ENCODE data around the gene LRCH1. TPM values are rescaled to one million over a fixed set of nuclear protein-coding genes. Genes with fewer than 3 reads are reported as not detected.

The LRCH1 gene
- total RNA-seq, 1 experiment from 2014 or later, result 16.5 TPM

GRCh38 chr13:46629811-46630413 is 76.9 kb downstream of the LRCH1 start:
- no peak for DNase-seq (ENCODE audit: unreplicated experiment)
- Mint-ChIP-seq H3K9me3 (ENCODE audit: unreplicated experiment) (no peaks in the 10 kb centered on the region), H3K36me3 (ENCODE audit: insufficient read depth, unreplicated experiment) (no peaks in the 10 kb centered on the region), H3K4me1 (ENCODE audit: insufficient read depth, unreplicated experiment) (peaks cover 17% of the 10 kb centered on the region), H3K4me3 (ENCODE audit: unreplicated experiment) (no peak overlapping the region), H3K27me3 (ENCODE audit: insufficient read depth, unreplicated experiment) (no peaks in the 10 kb centered on the region), H3K27ac (ENCODE audit: low read depth, unreplicated experiment) (no peak overlapping the region)
- no peak for TF ChIP-seq CTCF (IDR thresholded peaks at IDR 0.05; ENCODE audit: unreplicated experiment)
- ChIA-PET POLR2A (interaction anchor here (0.6 to 1.8 kb wide), 10 partner anchors 11 to 75 kb away, joined by 3 to 5 read pairs (median 3); no protein-coding TSS in a partner anchor), CTCF (interaction anchor here (0.6 to 2.5 kb wide), 3 partner anchors 42 to 81 kb away, joined by 3 to 9 read pairs (median 7); no protein-coding TSS in a partner anchor)
- intact Hi-C loops (cut with micrococcal nuclease), result no loop called here
- no TSS peak for BruUV-seq (replicated peaks)

DNA sequence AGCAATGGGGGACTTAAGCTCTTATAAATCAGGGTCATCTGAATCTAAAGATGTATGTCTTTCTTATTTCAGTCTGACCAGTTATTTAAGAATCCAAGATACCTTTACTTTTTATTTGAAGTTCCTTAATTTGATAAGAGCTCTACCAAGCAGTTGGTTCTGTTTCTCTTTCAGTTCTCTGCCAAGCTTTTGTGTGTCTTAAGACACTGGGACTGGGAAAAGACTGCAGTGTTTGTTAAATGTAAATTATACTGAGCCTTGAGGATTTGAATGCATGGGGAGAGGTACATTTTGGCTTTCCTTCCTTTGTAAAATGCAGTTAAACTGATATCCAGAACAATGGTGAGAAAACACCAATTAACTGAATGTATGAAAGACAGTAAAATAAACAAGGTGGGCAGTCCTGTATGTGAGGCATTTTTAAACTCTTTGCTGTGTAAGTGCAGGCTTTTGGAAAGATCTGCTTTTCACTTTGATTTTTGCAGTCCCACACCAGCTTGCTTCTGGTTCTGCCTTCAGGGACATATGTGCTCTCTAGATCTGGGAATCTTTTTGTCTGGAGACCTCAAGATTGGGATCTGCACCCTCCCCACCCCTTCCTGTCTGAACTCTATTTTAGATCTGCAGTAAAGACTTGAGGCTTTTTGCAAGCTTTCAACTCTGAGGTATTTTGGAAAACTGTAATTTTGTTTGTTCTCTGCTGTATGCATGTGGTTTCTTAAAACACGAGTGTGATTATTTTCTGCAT is 77.6 kb downstream of the LRCH1 start:
- H3K4me3 Mint-ChIP-seq (ENCODE audit: unreplicated experiment), result no peak overlapping the region
- no peak overlapping the region for H3K27ac Mint-ChIP-seq (ENCODE audit: low read depth, unreplicated experiment)
- TF ChIP-seq CTCF (IDR thresholded peaks at IDR 0.05; ENCODE audit: unreplicated experiment), result no peak
- no peak for DNase-seq (ENCODE audit: unreplicated experiment)
- no TSS peak for BruUV-seq (replicated peaks)
- ChIA-PET CTCF (interaction anchor here (1.2 to 2.5 kb wide), 2 partner anchors 11 to 79 kb away, joined by 4 to 7 read pairs; no protein-coding TSS in a partner anchor), POLR2A (interaction anchor here (0.7 to 1.8 kb wide), 9 partner anchors 8 to 75 kb away, joined by 3 to 5 read pairs (median 3); no protein-coding TSS in a partner anchor)
- H3K4me1 Mint-ChIP-seq (ENCODE audit: insufficient read depth, unreplicated experiment), result peaks cover 18% of the 10 kb centered on the region
- H3K27me3 Mint-ChIP-seq (ENCODE audit: insufficient read depth, unreplicated experiment), result no peaks in the 10 kb centered on the region
- no peaks in the 10 kb centered on the region for H3K9me3 Mint-ChIP-seq (ENCODE audit: unreplicated experiment)
- intact Hi-C loops (cut with micrococcal nuclease), result no loop called here
- H3K36me3 Mint-ChIP-seq (ENCODE audit: insufficient read depth, unreplicated experiment), result no peaks in the 10 kb centered on the region

DNA sequence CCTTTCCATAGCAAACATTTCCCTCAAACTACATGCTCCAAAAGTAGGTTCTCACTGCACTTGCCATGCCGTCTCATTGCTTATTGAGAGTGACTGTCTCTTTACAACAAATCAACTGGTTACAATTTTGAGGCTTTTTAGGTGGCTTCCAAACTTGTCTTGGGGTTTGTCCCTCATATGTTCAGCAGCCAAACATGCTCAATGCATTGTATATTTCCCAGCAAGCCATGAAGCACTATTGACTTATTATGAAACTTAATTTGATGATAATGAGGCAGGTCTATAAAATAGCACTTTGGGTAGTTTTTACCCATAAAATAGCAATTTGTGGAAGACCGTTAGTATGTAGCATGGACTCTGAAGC is 78.2 kb downstream of the LRCH1 start:
- Mint-ChIP-seq H3K9me3 (ENCODE audit: unreplicated experiment) (no peaks in the 10 kb centered on the region), H3K4me1 (ENCODE audit: insufficient read depth, unreplicated experiment) (peaks cover 22% of the 10 kb centered on the region), H3K27me3 (ENCODE audit: insufficient read depth, unreplicated experiment) (no peaks in the 10 kb centered on the region), H3K4me3 (ENCODE audit: unreplicated experiment) (no peak overlapping the region), H3K36me3 (ENCODE audit: insufficient read depth, unreplicated experiment) (no peaks in the 10 kb centered on the region), H3K27ac (ENCODE audit: low read depth, unreplicated experiment) (no peak overlapping the region)
- no peak for DNase-seq (ENCODE audit: unreplicated experiment)
- CTCF ChIA-PET, result interaction anchor here (0.7 to 1.2 kb wide), 2 partner anchors 10 to 23 kb away, joined by 3 to 4 read pairs; no protein-coding TSS in a partner anchor
- no peak for TF ChIP-seq CTCF (IDR thresholded peaks at IDR 0.05; ENCODE audit: unreplicated experiment)
- BruUV-seq (replicated peaks), result no TSS peak
- POLR2A ChIA-PET, result interaction anchor here (1.2 to 1.8 kb wide), 2 partner anchors 8 to 20 kb away, joined by 3 to 5 read pairs; no protein-coding TSS in a partner anchor
- intact Hi-C loops (cut with micrococcal nuclease), result no loop called here

GRCh38 chr13:46632176-46632575 is 79.2 kb downstream of the LRCH1 start:
- BruUV-seq (replicated peaks), result no TSS peak
- no peak overlapping the region for H3K27ac Mint-ChIP-seq (ENCODE audit: low read depth, unreplicated experiment)
- H3K9me3 Mint-ChIP-seq (ENCODE audit: unreplicated experiment), result peaks cover 5% of the 10 kb centered on the region
- ChIA-PET CTCF (no interaction called here), POLR2A (interaction anchor here (1.3 kb wide), 1 partner anchor 87 kb away, joined by 3 read pairs; no protein-coding TSS in a partner anchor)
- H3K36me3 Mint-ChIP-seq (ENCODE audit: insufficient read depth, unreplicated experiment), result peaks cover 6% of the 10 kb centered on the region
- intact Hi-C loops (cut with micrococcal nuclease), result no loop called here
- no peaks in the 10 kb centered on the region for H3K27me3 Mint-ChIP-seq (ENCODE audit: insufficient read depth, unreplicated experiment)
- H3K4me1 Mint-ChIP-seq (ENCODE audit: insufficient read depth, unreplicated experiment), result peaks cover 30% of the 10 kb centered on the region
- no peak for TF ChIP-seq CTCF (IDR thresholded peaks at IDR 0.05; ENCODE audit: unreplicated experiment)
- DNase-seq (ENCODE audit: unreplicated experiment), result no peak
- H3K4me3 Mint-ChIP-seq (ENCODE audit: unreplicated experiment), result no peak overlapping the region
